ENCODE results near the gene TMEM41A.
"Not testable (repeated sequence)": the region's sequence is repeated elsewhere in the genome, so short reads cannot be mapped to it uniquely, and the experiment has no call there.

TMEM41A gene

DNA sequence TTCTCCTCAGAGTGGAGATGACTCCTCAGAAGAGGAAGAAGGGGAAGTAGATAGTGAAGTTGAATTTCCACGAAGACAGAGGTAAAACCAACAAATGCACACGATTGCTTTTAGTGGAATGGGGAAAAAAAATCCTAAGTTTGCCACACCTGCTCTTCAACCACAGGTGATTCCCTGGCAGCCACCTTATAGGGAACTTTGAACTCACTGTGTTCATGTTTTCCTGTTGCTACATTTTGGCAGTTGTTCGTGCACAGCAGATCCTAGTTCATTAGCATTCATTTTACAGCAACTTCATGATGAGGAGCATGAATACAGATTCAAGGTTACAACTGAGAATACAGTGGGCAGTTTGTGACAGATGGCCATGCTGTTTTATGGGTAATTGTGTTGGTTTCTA, 21.5 kb downstream of the TMEM41A start:
- H3K4me3 ChIP-seq (ENCODE audit: control insufficient read depth, low read depth, low read length): no peak overlapping the region
- TF ChIP-seq, protein P1, sequence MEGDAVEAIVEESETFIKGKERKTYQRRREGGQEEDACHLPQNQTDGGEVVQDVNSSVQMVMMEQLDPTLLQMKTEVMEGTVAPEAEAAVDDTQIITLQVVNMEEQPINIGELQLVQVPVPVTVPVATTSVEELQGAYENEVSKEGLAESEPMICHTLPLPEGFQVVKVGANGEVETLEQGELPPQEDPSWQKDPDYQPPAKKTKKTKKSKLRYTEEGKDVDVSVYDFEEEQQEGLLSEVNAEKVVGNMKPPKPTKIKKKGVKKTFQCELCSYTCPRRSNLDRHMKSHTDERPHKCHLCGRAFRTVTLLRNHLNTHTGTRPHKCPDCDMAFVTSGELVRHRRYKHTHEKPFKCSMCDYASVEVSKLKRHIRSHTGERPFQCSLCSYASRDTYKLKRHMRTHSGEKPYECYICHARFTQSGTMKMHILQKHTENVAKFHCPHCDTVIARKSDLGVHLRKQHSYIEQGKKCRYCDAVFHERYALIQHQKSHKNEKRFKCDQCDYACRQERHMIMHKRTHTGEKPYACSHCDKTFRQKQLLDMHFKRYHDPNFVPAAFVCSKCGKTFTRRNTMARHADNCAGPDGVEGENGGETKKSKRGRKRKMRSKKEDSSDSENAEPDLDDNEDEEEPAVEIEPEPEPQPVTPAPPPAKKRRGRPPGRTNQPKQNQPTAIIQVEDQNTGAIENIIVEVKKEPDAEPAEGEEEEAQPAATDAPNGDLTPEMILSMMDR (IDR thresholded peaks at IDR 0.05; ENCODE audit: control insufficient read depth, insufficient read depth, low read depth, low read length, missing control alignments): no peak
- no peak for DNase-seq (ENCODE audit: low read depth)

DNA sequence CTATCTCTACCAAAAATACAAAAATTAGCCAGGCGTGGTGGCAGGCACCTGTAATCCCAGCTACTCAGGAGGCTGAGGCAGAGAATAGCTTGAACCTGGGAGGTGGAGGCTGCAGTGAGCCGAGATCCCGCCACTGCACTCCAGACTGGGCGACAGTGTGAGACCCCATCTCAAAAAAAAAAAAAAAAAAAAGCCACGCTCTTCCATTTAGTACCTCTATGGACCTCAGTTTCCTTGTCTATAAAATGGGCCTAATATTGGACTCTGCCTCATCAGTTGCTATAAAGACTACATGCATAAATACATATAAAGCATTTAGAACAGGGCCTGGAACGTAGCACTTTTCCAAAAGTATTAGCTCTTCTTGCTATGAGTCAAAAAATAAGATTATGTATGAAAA, 23.9 kb downstream of the TMEM41A start:
- H3K4me3 ChIP-seq (ENCODE audit: control insufficient read depth, low read depth, low read length); DNase-seq (ENCODE audit: low read depth): not testable (repeated sequence)

DNA sequence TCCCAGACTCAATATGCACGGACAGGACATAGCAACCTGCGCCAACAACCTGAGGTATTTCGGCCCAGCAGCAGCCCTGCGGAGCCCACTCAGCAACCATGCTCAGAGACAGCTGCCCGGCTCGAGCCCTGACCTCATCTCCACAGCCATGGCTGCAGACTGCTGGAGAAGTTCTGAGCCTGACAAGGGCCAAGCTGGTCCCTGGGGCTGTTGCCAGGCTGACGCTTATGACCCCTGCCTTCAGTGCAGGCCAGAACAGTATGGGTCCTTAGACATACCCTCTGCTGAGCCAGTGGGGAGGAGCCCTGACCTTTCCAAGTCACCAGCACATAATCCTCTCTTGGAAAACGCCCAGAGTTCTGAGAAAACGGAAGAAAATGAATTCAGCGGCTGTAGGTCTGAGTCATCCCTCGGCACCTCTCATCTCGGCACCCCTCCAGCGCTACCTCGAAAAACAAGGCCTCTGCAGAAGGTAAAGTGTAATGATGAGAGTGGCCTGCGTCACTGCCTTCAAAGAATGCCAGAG, 25.5 kb downstream of the TMEM41A start:
- no peak overlapping the region for H3K4me3 ChIP-seq (ENCODE audit: control insufficient read depth, low read depth, low read length)
- no peak for DNase-seq (ENCODE audit: low read depth)
- TF ChIP-seq, protein P1 (IDR thresholded peaks at IDR 0.05; ENCODE audit: control insufficient read depth, insufficient read depth, low read depth, low read length, missing control alignments): no peak

DNA sequence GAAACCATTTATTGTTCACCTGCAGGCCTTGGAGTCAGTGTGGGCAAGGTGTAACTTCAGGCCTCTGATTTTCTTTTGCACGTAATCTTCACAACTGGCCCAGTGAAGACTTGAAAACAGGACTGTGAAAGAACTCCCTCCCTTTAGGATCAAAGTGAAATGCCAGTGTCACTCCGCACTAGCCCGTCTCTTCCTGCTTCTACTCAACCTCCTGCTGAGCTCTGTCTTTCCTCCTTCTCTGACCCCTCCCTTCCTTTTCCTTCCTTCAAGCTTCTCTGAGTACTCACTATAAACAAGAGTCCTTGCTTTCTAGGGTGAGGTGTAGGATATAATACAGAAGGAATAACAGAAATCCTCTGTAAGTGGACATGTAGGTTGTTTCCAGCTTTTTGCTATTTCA, 28.5 kb downstream of the TMEM41A start:
- TF ChIP-seq, protein P1 (IDR thresholded peaks at IDR 0.05; ENCODE audit: control insufficient read depth, insufficient read depth, low read depth, low read length, missing control alignments): no peak
- DNase-seq (ENCODE audit: low read depth): no peak
- H3K4me3 ChIP-seq (ENCODE audit: control insufficient read depth, low read depth, low read length): no peak overlapping the region

DNA sequence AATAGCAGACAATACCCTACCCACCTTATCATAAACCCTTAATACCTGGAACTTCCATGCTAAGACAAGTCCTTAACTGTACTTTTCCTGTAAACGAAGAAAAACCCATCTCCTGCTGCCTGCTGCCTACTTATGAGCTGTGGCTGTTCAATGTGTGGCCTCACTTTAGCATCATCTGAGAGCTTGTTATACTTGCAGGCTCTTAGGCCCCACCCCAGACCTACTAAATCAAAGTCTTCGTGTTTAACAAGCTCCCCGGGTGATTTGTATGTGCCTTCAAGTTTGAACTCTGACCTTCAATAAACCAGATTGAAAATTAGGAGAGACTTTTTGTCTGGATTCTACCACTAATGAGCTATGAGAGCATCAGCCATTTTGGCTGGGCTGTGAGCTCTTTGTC, 29.3 kb downstream of the TMEM41A start:
- TF ChIP-seq, protein P1 (IDR thresholded peaks at IDR 0.05; ENCODE audit: control insufficient read depth, insufficient read depth, low read depth, low read length, missing control alignments): no peak
- no peak overlapping the region for H3K4me3 ChIP-seq (ENCODE audit: control insufficient read depth, low read depth, low read length)
- DNase-seq (ENCODE audit: low read depth): no peak

DNA sequence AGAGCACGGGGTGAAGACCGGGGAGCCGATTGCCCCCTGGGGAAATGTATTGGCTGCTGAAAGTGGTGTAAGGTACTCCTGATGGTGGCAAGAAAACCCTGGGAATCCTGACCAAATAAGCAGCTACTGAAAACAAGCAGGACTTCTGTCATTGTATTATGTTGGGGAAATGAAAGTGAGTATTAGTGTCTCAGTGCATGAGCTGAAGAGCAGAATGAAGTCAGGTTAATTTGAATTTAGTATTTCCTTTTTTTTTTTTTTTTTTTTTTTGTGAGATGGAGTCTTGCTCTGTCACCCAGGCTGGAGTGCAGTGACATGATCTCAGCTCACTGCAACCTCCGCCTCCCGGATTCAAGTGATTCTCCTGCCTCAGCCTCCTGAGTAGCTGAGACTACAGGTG, 32.7 kb downstream of the TMEM41A start:
- not testable (repeated sequence) for DNase-seq (ENCODE audit: low read depth); H3K4me3 ChIP-seq (ENCODE audit: control insufficient read depth, low read depth, low read length)

DNA sequence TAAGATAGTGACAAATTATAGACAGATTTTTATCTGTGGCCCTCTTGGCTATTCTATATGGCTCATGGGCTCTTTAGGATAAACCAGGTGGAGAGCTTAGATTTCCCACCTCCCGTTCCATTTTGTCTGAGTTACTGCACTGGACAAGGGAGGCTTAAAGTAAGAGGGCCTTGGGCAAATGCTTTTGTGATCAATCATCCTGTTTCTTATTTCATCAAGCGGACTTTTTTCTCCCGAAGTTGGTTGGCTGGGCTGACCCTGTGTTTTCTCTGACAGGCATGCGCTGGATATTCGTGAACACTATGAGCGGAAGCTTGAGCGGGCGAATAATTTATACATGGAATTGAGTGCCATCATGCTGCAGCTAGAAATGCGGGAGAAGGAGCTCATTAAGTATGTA, 33.4 kb downstream of the TMEM41A start:
- TF ChIP-seq, protein P1 (IDR thresholded peaks at IDR 0.05; ENCODE audit: control insufficient read depth, insufficient read depth, low read depth, low read length, missing control alignments): no peak
- no peak for DNase-seq (ENCODE audit: low read depth)
- H3K4me3 ChIP-seq (ENCODE audit: control insufficient read depth, low read depth, low read length): no peak overlapping the region

DNA sequence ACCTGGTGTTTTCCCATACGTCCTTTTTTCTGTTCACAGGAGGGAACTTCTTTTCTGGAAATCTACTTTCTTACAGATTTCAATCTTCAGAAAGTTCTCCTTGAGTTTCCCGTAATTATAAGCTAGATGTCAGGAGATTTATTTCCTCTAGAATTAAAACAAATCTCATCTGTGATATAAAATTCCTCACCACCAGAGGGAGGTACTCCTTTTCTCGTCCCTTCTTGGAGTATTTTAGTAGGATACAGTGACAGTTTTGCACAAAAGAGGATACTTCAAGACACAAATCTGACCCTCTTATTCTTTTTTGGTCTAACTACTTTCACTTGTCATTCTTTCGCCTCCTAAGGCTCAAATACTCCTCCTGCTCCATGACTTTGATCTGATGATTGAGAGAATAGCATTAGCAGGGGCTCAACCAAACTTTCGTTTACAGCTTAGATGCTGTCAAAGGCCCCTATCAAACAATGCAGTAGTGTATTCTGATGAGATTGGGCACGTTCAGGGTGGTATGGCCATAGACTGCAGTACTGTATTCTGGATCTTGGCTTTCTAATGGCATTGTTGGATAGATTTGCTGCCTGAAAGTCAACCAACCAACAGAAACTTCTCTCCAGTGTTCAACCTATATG, 38.0 kb downstream of the TMEM41A start:
- no peak for DNase-seq (ENCODE audit: low read depth)
- TF ChIP-seq, protein P1 (IDR thresholded peaks at IDR 0.05; ENCODE audit: control insufficient read depth, insufficient read depth, low read depth, low read length, missing control alignments): peak; percentile 33
- no peak overlapping the region for H3K4me3 ChIP-seq (ENCODE audit: control insufficient read depth, low read depth, low read length)

Measured in AG09309 (cell line).